Right kidney (tissue), 1 donor: ENCODE measurements around the gene STYX.
"Not testable (repeated sequence)": the region's sequence is repeated elsewhere in the genome, so short reads cannot be mapped to it uniquely, and the experiment has no call there.

Experiments used
- DNase-seq: peaks from one replicate; pipeline ENCODE4 v3.0.0-alpha.2; 2016

STYX gene

DNA sequence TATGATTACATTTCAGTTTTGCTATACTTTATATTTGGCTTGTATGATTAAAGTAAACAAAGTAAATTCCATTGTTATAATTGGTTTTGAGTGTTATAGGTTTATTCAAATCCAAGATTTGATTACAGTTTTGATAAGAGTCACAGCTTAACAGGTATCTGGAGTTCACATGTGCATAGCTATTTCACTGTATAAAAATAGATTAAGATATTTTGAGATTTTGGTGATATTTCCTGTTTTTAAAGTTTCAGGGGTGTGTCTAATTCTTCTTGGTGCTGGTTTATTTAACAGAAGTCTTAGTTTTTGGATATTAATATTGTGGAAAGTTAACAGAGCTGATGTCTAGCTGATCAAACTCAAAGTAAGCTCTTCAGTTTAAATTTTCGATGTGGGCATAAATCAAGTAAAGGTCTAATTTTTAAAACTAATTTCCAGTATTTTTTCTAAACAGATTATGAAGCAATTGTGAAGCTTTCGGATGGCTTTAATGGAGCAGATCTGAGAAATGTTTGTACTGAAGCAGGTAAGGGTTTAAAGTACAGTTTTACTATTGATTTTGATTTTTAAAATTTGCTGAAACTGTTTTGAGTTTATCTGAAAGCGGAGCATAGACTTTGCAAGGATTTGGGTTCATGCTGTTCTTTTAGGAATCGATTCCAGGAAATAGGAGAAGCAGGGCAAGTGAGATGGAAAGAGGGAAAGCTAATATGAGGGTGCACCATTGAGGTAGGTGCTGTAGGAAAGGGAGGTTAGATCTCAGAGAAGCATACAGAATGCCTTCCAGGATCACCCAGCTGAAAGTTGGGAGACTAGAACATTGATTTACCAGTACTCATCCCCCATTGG is 6.2 kb upstream of the STYX start:
- no peak for DNase-seq

GRCh38 chr14:52724360-52724644 is 5.7 kb upstream of the STYX start:
- no peak for DNase-seq

GRCh38 chr14:52727509-52727908 is 2.5 kb upstream of the STYX start:
- DNase-seq, result not testable (repeated sequence)

DNA sequence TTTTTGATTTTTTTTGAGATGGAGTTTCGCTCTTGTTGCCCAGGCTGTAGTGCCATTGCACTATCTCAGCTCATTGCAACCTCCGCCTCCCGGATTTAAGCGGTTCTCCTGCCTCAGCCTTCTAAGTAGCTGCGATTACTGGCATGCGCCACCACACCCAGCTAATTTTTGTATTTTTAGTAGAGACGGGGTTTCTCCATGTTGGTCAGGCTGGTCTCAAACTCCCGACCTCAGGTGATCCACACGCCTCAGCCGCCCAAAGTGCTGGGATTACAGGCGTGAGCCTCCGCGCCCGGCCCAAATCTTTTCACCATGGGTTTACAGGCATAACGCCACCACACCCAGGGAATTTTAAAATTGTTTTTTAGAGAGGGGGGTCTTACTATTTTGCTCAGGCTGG is 931 bp upstream of the STYX start:
- not testable (repeated sequence) for DNase-seq

GRCh38 chr14:52729585-52729924 is 411 bp upstream of the STYX start:
- no peak for DNase-seq

DNA sequence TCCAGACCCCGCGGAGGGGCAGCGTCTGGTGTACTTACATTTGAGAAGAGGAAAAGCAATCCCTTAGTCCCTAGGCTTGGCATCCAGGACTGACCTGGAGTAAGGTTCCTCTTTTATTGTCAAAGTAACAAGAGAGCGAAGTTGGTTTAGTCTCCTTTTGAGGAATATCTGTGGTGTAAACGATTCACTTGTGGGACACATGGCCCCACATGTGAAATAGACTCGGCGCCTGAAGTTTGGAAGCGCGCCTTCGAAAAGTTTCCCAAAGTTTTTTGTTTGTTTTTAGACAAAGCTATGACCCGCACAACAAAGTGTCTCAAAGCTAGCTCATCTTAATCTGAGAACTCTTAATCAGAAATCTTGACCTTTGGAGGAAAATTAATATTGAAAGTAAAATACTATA is 744 bp downstream of the STYX start:
- DNase-seq, result no peak

- no peak for DNase-seq
Observed at GRCh38 chr14:52733824-52734223, 3.9 kb downstream of the STYX start.

DNA sequence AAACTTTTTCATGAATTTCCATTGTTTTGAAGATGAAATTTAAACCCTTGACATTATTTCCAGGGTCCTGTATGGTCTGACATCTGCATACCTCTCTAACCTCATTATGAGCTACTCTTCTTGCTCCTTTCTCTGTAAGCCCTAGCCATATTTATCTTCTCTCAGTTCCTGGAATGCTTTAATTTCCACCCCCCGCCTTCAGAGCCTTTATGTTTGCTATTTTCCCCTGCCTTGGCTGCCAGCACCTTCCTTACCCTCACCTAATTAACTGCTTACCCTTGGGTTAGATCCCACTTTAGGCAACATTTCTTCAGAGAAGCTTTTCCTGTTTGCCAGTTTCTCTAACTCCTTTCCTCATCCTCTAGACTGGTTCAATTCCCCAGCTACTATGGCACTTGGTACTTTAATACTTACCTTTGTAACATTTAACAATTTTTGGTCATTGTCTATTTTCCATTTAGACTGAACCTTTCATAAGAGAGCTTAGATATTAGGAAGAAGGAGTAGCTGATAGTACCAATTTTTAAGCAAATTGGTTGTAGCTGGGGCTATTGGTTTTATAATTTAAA is 6.0 kb downstream of the STYX start:
- DNase-seq, result no peak

GRCh38 chr14:52738409-52738808 is 8.4 kb downstream of the STYX start:
- no peak for DNase-seq

- DNase-seq, result no peak
Observed at GRCh38 chr14:52740751-52741150, 10.8 kb downstream of the STYX start.

GRCh38 chr14:52741865-52742264 is 11.9 kb downstream of the STYX start:
- DNase-seq, result no peak

DNA sequence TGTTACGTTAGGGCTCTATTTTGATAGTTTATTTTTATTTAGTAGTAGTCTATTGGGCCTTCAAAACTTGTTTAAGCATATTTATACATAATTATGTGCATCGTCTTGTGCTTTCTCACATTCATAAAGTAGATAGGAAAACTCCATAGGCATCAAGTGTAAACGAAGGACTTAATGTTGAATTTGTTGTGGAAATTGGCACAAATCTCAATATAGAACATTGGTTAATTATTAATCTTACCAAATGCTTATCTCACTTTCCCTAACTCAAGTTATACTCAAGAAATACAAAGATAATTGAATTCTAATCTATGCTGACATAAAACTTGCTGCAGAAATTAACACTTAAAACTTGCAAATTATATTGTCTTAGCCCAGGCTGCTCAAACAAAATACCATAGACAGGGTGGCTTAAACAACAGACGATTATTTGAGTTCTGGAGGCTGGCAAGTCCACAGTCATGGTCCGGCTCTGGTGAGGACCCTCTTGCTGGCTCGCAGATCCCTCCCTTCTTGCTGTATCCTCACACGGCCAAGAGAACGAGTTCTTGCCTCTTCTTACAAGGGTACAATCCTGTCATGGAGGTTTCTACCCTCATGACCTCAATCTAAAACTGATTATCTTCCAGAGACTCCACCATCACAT is 18.8 kb downstream of the STYX start:
- DNase-seq, result no peak

- no peak for DNase-seq
Observed at GRCh38 chr14:52755607-52756316, 25.8 kb downstream of the STYX start.

- no peak for DNase-seq
Observed at GRCh38 chr14:52759145-52759544, 29.2 kb downstream of the STYX start.

DNA sequence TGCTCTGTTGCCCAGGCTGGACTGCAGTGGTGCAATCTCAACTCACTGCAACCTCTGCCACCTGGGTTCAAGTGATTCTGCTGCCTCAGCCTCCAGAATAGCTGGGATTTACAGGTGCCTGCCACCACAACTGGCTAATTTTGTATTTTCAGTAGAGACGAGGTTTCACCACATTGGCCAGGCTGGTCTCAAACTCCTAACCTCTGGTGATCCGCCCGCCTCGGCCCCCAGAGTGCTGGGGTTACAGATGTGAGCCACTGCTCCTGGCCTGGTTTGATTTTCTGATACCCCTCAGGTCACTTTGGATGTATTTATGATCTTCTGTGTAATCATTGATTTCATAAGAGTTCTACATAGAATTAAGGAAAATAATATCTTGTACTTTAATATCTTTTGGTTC is 33.0 kb downstream of the STYX start:
- DNase-seq, result not testable (repeated sequence)

- DNase-seq, result no peak
Observed at GRCh38 chr14:52767058-52767833, 37.3 kb downstream of the STYX start.

- no peak for DNase-seq
Observed at GRCh38 chr14:52769887-52770286, 39.9 kb downstream of the STYX start.

GRCh38 chr14:52776816-52777215 is 46.9 kb downstream of the STYX start:
- DNase-seq, result no peak

GRCh38 chr14:52778702-52779101 is 48.7 kb downstream of the STYX start:
- DNase-seq, result no peak

DNA sequence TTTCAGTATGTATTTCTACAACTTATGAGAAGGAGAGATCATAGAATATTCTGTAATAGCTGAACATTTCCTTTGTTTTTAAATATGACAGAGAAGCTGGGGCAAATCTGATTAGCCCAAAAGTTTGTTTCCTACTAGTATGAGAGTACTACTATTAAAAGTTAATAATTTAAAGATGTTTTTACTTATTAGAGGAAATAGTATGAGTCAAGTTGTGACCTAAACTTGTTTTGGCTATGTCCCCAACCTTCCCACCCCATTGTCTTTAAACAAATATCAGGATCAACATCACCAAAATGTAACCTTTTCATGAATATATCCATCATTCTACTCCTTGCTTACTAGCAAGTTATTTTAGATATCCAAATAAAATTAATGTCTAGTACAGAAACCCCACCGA is 50.9 kb downstream of the STYX start:
- no peak for DNase-seq

DNA sequence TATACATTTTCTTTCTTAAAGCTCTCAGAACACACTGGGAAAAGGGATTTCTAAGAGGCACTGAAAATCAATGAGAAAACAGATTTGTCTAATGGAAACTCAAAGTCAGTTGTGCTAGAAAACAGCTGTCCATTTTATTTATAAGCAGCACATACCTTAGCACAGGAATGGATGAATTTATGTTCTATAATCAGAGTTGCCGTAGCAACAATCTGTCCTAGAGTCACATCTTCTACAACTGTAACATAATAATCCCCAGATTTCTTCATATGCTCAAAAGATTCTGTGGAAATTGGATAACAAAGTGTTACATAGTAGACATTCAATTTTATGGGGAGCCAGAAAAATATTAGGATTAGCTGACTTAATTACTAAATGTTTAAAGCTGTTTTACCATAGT is 51.7 kb downstream of the STYX start:
- no peak for DNase-seq

DNA sequence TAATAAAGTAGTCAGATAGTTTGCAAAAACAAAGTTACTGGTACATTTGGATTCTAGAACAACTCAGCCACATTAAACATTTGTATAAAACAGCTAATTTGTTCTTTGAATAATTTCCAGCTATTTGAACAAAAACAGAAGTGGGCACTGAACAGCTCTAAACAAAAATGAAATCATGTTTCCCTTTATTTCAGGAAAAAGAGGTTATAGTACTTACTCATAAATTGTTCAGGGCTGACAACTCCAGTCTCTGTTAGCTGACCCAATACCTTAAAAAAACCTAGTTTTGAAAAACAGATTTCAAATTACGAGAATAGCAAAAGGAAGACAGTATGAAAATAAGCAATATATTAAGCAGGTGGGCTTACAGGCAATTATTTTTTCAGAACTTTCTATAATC is 53.2 kb downstream of the STYX start:
- no peak for DNase-seq

- no peak for DNase-seq
Observed at GRCh38 chr14:52786887-52787286, 56.9 kb downstream of the STYX start.
